Epithelial cell of prostate (primary cell): ENCODE measurements around the gene CFAP74.

Experiments used
- DNase-seq: peaks from one replicate; pipeline ENCODE4 v3.0.0-alpha.2; 2011; ENCODE audit warnings: low read depth, low spot score
- H3K27ac ChIP-seq: fragments of 450-650 bp; 2 replicates; pipeline ENCODE4 v1.5.1; 2017; ENCODE audit warnings: mild to moderate bottlenecking

Gene CFAP74

GRCh38 chr1:1957533-1957961 lies 46.0 kb downstream of the CFAP74 start:
- DNase-seq: no peak
- no peak overlapping the region for H3K27ac ChIP-seq

GRCh38 chr1:1956586-1957532 lies 46.7 kb downstream of the CFAP74 start:
- DNase-seq: no peak
- no peak overlapping the region for H3K27ac ChIP-seq

GRCh38 chr1:1956101-1956500 lies 47.5 kb downstream of the CFAP74 start:
- H3K27ac ChIP-seq: no peak overlapping the region
- DNase-seq: no peak

- no peak for DNase-seq
- H3K27ac ChIP-seq: no peak overlapping the region
Observed at GRCh38 chr1:1955621-1956094, 47.9 kb downstream of the CFAP74 start.

DNA sequence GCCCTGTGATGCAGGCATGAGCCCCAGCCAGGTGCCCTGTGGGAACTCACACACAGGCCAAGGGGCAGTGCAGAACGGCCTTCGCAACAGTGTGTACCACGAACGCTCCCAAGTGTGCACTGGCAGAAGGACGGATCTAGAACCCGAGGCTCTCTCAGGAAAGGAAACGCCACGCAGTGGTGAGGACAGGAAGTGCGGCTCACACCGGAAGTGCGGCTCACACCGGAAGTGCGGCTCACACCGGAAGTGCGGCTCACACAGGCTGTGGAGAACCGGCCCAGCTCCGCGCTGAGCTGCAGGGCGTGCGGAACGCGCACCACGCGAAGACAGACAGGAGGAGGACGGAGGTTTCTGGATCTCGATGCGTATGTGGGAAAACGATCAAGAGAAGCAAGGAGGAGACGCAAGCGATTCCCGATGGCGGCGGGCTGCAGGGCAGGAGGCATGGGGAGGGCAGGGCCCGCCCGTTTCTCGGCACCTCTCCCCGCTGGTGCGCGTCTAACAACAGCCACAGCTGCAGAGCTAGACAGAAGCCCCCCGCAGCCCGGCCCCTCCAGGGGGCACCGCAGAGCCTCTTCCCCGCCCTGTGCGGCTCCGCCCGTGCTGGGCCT lies 48.6 kb downstream of the CFAP74 start:
- no peak for DNase-seq

DNA sequence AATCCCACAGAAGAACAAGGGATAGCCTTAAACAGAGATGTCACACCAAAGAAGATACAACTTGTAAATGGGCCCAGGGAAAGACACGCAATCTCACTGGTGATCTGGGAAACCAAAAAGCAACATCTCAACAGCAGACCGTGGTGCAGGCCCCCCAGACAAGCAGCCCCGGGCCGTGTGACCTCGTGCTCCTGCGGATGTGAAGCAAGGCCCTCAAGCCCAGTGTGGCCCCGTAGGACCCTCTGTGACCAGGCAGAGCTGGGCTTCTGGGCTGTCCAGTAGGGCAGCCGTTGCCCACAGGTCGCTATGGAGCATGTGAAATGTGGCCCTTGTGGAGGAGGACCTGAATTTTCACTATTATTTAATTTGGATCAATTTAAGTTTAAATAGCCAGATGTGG lies 49.6 kb downstream of the CFAP74 start:
- no peak overlapping the region for H3K27ac ChIP-seq
- no peak for DNase-seq

More for the DNA sequence above, 48.6 kb downstream of the CFAP74 start:
- H3K27ac ChIP-seq: no peak overlapping the region

DNA sequence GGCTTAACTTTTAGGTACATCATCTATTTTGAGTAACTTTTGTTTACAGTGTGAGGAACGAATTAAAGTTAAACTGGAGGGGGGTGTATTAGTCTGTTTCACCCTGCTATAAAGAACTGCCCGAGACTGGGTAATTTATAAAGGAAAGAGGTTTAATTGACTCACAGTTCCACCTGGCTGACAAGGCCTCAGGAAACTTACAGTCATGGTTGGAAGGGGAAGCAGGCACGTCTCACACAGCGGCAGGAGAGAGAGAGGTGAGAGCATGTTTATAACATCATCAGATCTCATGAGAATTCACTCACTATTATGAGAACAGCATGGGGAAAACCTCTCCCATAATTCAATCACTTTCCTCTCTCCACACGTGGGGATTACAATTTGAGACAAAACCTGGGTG lies 52.6 kb downstream of the CFAP74 start:
- DNase-seq: no peak
- H3K27ac ChIP-seq: no peak overlapping the region

- DNase-seq: no peak
- no peak overlapping the region for H3K27ac ChIP-seq
Observed at GRCh38 chr1:1948783-1949182, 54.8 kb downstream of the CFAP74 start.

DNA sequence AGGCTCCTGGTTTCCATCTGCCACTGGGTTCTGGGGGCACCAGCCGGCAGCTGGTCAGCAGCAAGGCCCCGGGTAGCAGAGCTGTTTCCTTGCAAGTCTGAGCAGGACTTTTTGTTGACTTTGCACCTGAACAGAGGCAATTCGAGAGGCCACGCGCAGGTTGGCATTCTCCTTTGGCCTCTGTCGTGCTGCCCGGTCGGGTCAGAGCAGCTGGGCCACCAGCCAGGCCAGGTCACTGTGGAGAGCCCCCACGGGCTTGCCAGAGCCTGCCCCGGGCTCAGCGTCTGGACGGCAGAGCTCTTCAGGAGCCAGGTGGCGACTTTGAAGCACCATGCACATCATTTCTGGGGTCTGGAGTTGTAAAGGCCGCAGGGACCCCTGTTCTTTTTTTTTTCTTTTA lies 56.1 kb downstream of the CFAP74 start:
- no peak for DNase-seq
- no peak overlapping the region for H3K27ac ChIP-seq

DNA sequence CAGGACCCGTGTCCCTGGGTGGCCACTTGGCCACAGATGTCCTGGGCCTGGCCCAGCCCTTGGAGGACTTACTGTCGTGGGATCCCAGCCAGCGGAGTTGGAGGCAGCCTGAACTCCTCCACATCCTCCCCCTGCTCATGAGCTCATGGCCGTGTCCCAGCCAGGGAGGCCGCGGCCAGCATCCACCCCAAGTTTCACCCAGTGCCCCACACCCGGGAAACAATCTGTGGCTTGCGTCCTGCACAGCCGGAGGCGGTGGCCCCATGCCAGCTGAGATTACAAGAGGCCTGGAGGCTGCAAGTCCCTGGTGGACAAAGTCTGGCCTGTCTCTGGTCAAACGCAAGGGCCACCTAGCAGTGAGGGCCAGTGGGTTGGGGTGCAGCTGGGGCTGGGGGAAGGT lies 57.0 kb downstream of the CFAP74 start:
- DNase-seq: no peak
- no peak overlapping the region for H3K27ac ChIP-seq

DNA sequence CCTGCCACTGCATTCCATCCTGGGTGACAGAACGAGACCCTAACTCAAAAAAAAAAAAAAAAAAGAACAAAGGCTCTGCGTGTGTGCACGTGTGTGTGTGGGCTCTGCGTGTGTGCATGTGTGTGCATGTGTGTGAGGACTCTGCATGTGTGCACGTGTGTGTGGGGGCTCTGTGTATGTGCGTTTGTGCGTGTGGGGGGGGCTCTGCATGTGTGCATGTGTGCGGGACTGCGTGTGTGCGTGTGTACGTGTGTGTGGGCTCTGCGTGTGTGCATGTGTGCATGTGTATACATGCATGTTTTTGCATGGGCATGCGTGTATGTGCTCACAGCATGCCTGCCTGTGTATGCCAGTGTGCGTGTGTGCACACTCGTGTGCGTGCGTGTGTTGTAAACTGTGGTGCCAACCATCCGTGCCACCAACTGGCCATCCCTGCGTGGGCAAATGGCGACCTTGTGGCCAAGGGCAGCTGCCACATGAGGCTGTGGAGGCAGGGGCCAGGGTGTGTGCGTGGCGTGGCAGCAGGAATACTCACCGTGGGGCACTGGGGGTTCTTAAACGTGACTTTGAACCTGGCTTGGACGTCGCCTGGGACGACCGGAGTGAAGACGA lies 57.7 kb downstream of the CFAP74 start:
- no peak for DNase-seq
- H3K27ac ChIP-seq: no peak overlapping the region

- no peak for DNase-seq
Observed at GRCh38 chr1:1943834-1944570, 59.6 kb downstream of the CFAP74 start.

DNA sequence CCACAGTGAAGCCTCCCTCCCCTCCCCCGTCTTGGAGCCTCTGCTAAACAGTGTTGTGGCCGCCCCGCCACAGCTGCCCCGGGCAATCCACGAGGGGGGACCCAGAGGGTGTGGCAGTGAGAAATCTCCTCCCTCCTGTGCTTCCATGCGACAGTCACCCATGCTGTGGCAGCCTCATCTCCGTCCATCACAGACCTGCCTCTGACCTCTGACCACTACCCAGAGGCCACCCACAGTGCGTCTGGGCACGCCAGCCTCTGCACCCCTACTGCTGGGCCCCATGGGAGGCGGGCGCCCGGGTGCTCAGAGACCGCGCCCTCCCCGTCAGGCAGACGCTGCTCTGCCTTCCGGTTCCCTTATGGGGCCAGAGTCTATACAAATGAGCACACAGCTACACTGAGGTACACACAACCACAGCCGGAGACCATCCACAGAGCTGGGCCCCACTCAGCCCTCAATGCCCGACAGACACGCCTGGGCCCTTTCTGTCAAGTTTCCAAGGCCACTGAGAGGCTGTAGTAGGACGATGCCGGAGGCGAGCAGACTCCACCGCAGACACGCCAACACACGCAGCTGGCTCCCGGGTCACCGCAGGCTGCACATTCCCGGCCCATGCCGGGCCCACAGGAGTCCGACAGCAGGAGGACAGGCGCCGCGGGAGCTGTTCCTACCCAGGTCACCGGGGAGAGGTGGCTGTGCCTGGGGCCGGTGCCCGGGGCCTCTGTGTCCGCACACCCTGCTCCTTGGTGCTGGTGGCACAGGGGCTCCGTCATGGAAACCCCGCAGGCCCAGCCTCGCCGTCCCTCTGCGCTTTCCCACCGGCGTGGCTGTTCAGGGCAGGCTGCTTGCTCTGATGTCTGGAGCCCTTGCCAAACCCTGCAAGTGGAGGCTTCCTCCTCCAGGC lies 60.6 kb downstream of the CFAP74 start:
- no peak for DNase-seq
- no peak overlapping the region for H3K27ac ChIP-seq

More at GRCh38 chr1:1943834-1944570, 59.6 kb downstream of the CFAP74 start:
- H3K27ac ChIP-seq: no peak overlapping the region

- no peak for DNase-seq
- H3K27ac ChIP-seq: no peak overlapping the region
Observed at GRCh38 chr1:1941868-1942752, 61.5 kb downstream of the CFAP74 start.

DNA sequence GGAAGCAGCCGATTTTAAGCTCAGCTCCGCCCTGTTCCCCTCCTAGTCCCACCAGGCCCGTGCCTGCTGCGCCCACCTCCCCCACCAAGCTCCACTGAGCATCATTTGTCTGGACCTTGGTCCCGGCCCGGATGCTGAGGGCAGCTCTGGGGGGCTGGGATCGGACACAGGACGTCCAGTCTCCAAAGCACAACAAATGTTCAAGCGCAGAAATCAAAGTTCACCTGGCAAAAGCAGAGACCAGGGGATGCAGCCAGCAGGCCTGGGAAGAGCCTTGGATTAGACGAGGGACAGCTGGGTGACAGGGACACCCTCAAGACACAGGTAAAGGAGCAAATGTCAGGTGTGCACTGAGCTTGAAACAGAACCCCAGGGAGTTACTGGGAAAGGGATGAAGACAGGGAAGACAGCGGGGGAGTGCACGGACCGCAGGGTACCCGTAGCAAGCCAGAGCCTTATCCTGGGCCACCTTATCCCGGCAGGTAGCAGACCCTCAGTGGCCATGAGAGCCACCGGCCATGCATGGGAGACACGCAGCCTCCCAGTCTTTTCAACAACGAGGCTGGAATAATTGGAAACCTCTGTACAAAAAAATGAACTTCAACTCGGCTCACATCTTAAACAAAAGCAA lies 62.3 kb downstream of the CFAP74 start:
- no peak for DNase-seq
- H3K27ac ChIP-seq: no peak overlapping the region

GRCh38 chr1:1940123-1940425 lies 63.5 kb downstream of the CFAP74 start:
- no peak overlapping the region for H3K27ac ChIP-seq
- no peak for DNase-seq

DNA sequence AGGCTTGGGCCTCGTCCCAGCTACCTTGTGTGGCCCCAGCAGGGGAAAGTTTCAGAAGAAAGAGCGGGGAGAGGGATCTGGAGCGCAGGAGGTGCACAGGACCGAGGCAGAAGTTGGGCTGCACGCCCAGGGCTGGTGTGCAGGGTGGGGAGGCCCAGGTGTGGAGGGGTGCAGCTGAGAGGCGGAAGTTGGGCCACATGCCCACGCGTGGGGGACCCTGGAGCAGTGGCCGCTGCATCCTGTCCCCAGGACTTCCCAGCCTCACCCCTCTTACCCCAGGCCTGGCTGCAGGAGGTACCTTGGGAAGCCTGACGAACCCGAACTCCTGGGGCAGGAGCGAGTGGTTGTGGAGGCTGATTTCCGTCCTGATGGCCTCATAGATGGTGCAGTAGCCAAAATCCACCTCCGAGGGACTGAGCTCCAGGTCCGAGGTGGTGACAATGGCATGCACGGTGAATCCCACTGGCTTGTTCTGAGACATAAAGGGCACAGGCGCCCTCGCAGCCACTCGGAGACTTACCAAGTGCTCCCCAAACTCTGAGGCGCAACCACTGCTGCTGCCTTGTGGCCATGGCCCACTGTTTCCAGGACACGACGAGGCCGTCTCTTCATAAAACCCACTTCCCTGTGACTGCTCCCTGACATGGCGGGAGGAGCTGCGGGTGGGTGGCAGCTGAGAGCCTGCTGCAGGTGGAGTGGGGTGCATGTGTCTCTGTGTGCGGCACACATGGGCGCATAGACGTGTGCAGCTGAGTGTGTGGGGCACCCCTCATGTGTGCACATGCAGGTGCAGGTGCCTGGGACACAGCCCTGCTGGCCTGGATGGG lies 64.1 kb downstream of the CFAP74 start:
- no peak overlapping the region for H3K27ac ChIP-seq
- no peak for DNase-seq
